Uterus (tissue), 4 donors: ENCODE results near the gene PRKACA. TPM values are rescaled to one million over a fixed set of nuclear protein-coding genes. Genes with fewer than 3 reads are reported as not detected.
A peak's percentile ranks its signal among the peaks of the same experiment; 100 is the strongest.

Experiments
- DNase-seq, 2 donors: peaks; one replicate each; pipeline ENCODE4 v3.0.0-alpha.2; 2019 to 2020
- H3K27ac ChIP-seq, 2 donors: fragments of 200-600 bp; sonication (generic); 1 replicate in 1 of 2; 2 replicates in 1 of 2; pipeline ENCODE4 v1.5.1; 2016 to 2018
- H3K27me3 ChIP-seq, 2 donors: fragments of 200-600 bp; sonication (generic); one replicate each; pipeline ENCODE4 v1.5.1; 2018 to 2019; ENCODE audit warnings: control low read depth in 1 of 2
- H3K36me3 ChIP-seq, 2 donors: fragments of 200-600 bp; sonication (generic); one replicate each; pipeline ENCODE4 v1.5.1; 2019; ENCODE audit warnings: control low read depth in 1 of 2
- H3K4me1 ChIP-seq, 2 donors: fragments of 200-600 bp; sonication (generic); one replicate each; pipeline ENCODE4 v1.5.1; 2018 to 2019; ENCODE audit warnings: control low read depth in 1 of 2
- H3K4me3 ChIP-seq, 2 donors: fragments of 200-600 bp; sonication (generic); 1 replicate in 1 of 2; 2 replicates in 1 of 2; pipeline ENCODE4 v1.5.1; 2018 to 2019; ENCODE audit warnings: mild to moderate bottlenecking in 1 of 2
- H3K9me3 ChIP-seq, 2 donors: fragments of 200-600 bp; sonication (generic); one replicate each; pipeline ENCODE4 v1.5.1; 2019; ENCODE audit warnings: control low read depth in 1 of 2
- CTCF ChIP-seq, 4 experiments: fragments of 200-600 bp in 2 of 4; fragments of 450-650 bp in 2 of 4; sonication (generic) in 2 of 4; IDR thresholded peaks; one replicate each; pipeline ENCODE4 v1.5.1; 2016 to 2019; ENCODE audit warnings: antibody characterized with exemption in 4 of 4, mild to moderate bottlenecking in 2 of 4, moderate library complexity in 1 of 4
- POLR2A ChIP-seq, 2 donors: fragments of 450-650 bp; IDR thresholded peaks; one replicate each; pipeline ENCODE4 v1.6.1; 2016; ENCODE audit warnings: antibody characterized with exemption in 2 of 2, mild to moderate bottlenecking in 1 of 2, moderate library complexity in 1 of 2
- intact Hi-C: fragments of 100-400 bp; cut with DNase I; formaldehyde crosslinking; loops from one replicate; pipeline ENCODE4 v1.15.1; 2023; ENCODE audit warnings: low total_unique reads
- total RNA-seq, 4 donors: library from RNA; depleted of rRNA in 3 of 4; stranded (reverse); fragments of >200 nt in 3 of 4; gene quantifications; one replicate each; pipeline versions ENCODE4 v1.1.0 to v1.2.4, GENCODE V29; 2014 to 2023
- donor health status: DM: yes; HTN: yes; CAD: no.

Gene PRKACA
- total RNA-seq, 4 donors from 2014 or later: 4.9 to 135 (median 74.2) TPM

- TF ChIP-seq POLR2A (IDR thresholded peaks at IDR 0.05): no peak
- no peak for TF ChIP-seq CTCF (IDR thresholded peaks at IDR 0.05)
- H3K4me1 ChIP-seq: peaks cover 6 to 31% of the 10 kb centered on the region in 2 donors
- H3K27me3 ChIP-seq: no peaks in the 10 kb centered on the region
- H3K9me3 ChIP-seq: no peaks in the 10 kb centered on the region
- H3K27ac ChIP-seq: peak overlapping the region; percentile 81 to 90
- intact Hi-C loops: no loop called here
- H3K4me3 ChIP-seq: no peak overlapping the region
- H3K36me3 ChIP-seq: no peaks in the 10 kb centered on the region
- no peak for DNase-seq
These were observed 3.7 kb downstream of the PRKACA start for GRCh38 chr19:14113762-14114414.

- Histone ChIP-seq H3K4me3 (peak overlapping the region in 1 of 2 donors; percentile 29), H3K27ac (peak overlapping the region; percentile 81 to 90), H3K4me1 (peaks cover 5 to 29% of the 10 kb centered on the region in 2 donors), H3K9me3 (no peaks in the 10 kb centered on the region), H3K36me3 (no peaks in the 10 kb centered on the region), H3K27me3 (no peaks in the 10 kb centered on the region)
- TF ChIP-seq POLR2A (IDR thresholded peaks at IDR 0.05) (no peak), CTCF (IDR thresholded peaks at IDR 0.05) (no peak)
- intact Hi-C loops: no loop called here
- peak in 1 of 2 donors; percentile 63 for DNase-seq
These were observed 4.7 kb downstream of the PRKACA start for GRCh38 chr19:14112809-14113385.

GRCh38 chr19:14112051-14112808 lies 5.3 kb downstream of the PRKACA start:
- TF ChIP-seq CTCF (IDR thresholded peaks at IDR 0.05): no peak
- intact Hi-C loops: no loop called here
- H3K9me3 ChIP-seq: no peaks in the 10 kb centered on the region
- no peak for DNase-seq
- peak overlapping the region in 1 of 2 donors; percentile 29 for H3K4me3 ChIP-seq
- no peaks in the 10 kb centered on the region for H3K27me3 ChIP-seq
- peak overlapping the region; percentile 81 to 90 for H3K27ac ChIP-seq
- no peaks in the 10 kb centered on the region for H3K36me3 ChIP-seq
- H3K4me1 ChIP-seq: peaks cover 5 to 29% of the 10 kb centered on the region in 2 donors

DNA sequence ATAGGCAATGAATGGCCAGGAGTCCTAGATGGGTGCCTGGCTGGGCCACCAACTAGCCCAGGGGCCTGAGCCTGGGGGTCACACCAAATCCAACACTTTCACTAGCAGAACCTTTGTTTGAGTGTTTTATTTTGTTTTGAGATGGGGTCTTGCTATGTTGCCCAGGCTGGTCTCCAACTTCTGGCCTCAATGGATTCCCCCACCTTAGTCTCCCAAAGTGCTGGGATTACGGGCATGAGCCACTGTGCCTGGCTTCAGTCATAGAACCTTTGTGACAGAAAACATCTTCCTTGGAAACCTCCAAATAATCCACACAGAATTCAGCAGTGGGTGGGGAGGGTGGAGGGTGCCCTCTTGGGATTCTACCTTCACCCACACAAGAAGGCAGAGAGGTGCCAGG lies 6.1 kb downstream of the PRKACA start:
- intact Hi-C loops: no loop called here
- no peak for TF ChIP-seq POLR2A (IDR thresholded peaks at IDR 0.05)
- no peak for TF ChIP-seq CTCF (IDR thresholded peaks at IDR 0.05)
- H3K27me3 ChIP-seq: no peaks in the 10 kb centered on the region
- H3K4me3 ChIP-seq: peak overlapping the region in 1 of 2 donors; percentile 29
- no peaks in the 10 kb centered on the region for H3K9me3 ChIP-seq
- peak overlapping the region; percentile 81 to 90 for H3K27ac ChIP-seq
- peaks cover 5 to 29% of the 10 kb centered on the region in 2 donors for H3K4me1 ChIP-seq
- no peak for DNase-seq
- no peaks in the 10 kb centered on the region for H3K36me3 ChIP-seq

- DNase-seq: no peak
- H3K27me3 ChIP-seq: no peaks in the 10 kb centered on the region
- no peak overlapping the region for H3K27ac ChIP-seq
- intact Hi-C loops: no loop called here
- peaks cover 3 to 27% of the 10 kb centered on the region in 2 donors for H3K4me1 ChIP-seq
- no peaks in the 10 kb centered on the region for H3K36me3 ChIP-seq
- no peak for TF ChIP-seq POLR2A (IDR thresholded peaks at IDR 0.05)
- no peak for TF ChIP-seq CTCF (IDR thresholded peaks at IDR 0.05)
- H3K9me3 ChIP-seq: no peaks in the 10 kb centered on the region
- H3K4me3 ChIP-seq: no peak overlapping the region
These were observed 6.9 kb downstream of the PRKACA start for GRCh38 chr19:14110650-14111049.
